ENCODE results near the gene CDH4. TPM values are rescaled to one million over a fixed set of nuclear protein-coding genes. Genes with fewer than 3 reads are reported as not detected.

CDH4 gene
- polyA plus RNA-seq, 1 experiment = 1.5 TPM

DNA sequence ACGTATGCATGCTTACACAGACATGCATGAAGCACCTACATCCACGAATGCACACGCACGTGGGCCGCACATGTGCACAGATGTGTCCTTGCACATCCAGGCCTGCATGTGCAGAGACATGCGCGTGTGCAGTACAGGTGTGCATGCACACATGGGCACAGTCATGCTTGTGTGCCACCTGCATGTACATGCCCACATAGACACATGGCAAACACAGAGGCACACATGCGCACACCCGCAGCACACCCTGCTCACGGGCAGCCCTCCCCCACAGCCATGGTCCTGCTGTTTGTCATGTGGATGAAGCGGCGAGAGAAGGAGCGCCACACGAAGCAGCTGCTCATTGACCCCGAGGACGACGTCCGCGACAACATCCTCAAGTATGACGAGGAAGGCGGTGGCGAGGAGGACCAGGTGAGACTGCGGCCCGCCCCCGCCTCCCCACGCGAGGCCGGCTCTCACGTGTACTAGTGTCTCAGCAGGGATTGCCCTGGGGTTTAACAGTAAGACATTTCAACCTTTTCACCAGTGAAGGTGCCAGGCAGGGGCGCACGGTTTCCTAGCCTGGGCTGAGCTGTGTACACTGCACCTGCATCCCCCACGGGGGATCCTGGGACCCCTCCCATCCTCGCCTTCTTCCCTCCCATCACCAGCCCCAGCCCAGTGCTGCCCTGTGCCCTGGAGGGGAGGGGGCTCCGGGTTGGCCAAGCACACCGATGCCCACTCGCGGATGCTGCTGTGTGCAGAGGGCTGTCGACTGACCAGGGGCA, 680.8 kb downstream of the CDH4 start:
- no peaks in the 10 kb centered on the region for H3K36me3 ChIP-seq (ENCODE audit: control insufficient read depth, insufficient read depth, low read length)
- ChIA-PET POLR2A (no interaction called here), CTCF (no interaction called here)
- no peak for TF ChIP-seq CTCF (IDR thresholded peaks at IDR 0.05; ENCODE audit: insufficient read depth, low read depth, low read length)
- no peak overlapping the region for H3K4me3 ChIP-seq (ENCODE audit: low read depth, low read length)
- DNase-seq (ENCODE audit: low read depth) = no peak
- no peaks in the 10 kb centered on the region for H3K27me3 ChIP-seq (ENCODE audit: control insufficient read depth, insufficient read depth, low read length)

GRCh38 chr20:61933481-61933950, 681.5 kb downstream of the CDH4 start:
- TF ChIP-seq CTCF (IDR thresholded peaks at IDR 0.05; ENCODE audit: insufficient read depth, low read depth, low read length) = no peak
- Histone ChIP-seq H3K4me3 (ENCODE audit: low read depth, low read length) (no peak overlapping the region), H3K36me3 (ENCODE audit: control insufficient read depth, insufficient read depth, low read length) (no peaks in the 10 kb centered on the region), H3K27me3 (ENCODE audit: control insufficient read depth, insufficient read depth, low read length) (no peaks in the 10 kb centered on the region)
- no peak for DNase-seq (ENCODE audit: low read depth)
- ChIA-PET POLR2A (no interaction called here), CTCF (no interaction called here)

DNA sequence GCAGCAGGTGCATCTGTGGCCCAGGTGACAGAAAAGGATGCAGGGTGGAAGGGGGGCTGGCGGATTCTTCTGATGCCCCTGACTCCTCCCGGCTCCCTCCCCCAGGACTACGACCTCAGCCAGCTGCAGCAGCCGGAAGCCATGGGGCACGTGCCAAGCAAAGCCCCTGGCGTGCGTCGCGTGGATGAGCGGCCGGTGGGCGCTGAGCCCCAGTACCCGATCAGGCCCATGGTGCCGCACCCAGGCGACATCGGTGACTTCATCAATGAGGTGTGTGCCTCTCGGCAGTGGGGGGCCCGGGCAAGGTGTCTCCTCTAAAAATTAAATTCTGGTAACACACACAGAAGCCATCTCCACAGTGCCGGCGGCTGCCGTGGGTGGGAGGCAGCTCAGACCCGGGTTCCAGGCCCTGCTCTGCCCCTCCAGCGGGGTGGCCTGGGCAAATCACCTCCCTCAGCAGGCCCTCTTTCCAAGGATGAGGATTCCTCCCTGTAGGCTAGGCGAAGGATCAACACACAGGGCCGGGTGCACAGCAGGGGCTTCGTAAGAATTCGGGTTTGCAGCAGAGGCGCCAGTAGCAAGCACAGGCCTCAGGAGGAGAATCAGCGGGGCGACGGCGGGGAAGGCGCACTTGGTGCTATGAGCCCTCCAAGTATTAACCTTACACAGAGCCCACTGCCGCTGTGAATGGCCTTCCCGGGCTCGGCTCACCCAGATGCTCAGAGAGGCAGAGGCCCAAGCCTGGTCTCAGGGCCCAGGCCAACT, 682.1 kb downstream of the CDH4 start:
- DNase-seq (ENCODE audit: low read depth) = no peak
- TF ChIP-seq CTCF (IDR thresholded peaks at IDR 0.05; ENCODE audit: insufficient read depth, low read depth, low read length) = no peak
- ChIA-PET CTCF (no interaction called here), POLR2A (no interaction called here)
- H3K27me3 ChIP-seq (ENCODE audit: control insufficient read depth, insufficient read depth, low read length) = no peaks in the 10 kb centered on the region
- no peaks in the 10 kb centered on the region for H3K36me3 ChIP-seq (ENCODE audit: control insufficient read depth, insufficient read depth, low read length)
- H3K4me3 ChIP-seq (ENCODE audit: low read depth, low read length) = no peak overlapping the region

DNA sequence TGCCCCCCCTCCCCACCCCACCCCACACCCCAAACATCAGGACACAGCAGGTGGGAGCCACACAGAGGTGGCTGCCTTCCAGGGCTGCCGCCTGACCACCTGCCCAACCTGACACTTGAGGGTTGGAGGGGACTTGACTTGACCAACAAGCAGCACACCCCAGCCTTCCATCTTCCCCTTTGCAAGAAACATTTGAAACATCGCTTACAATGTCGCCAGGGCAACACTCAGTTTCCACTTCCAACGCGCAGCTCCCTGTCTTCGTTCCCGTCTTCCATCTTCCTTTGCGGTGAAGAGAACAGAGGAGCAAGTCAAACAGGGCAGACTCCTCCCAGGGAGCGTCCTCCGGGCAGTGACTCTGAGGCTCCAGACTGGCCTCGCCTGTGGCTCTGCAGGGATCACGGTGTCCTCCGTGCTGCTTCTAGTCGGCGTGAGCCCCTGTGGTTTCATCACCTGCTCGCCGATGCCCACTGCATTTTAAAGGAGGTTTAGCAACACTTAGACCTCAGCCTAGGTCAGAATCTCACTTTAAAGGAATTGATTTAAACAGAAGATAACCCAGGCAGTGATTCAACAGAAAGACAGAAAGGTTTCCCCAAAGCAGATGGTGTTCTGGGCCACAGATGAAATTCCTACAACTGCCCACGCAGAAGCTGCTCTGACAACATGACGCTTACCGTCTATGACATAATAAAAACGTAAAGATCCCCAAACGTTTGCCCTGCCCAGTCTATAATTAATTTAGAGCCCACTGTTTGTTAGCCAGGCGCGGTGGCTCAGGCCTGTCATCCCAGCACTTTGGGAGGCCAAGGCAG, 682.9 kb downstream of the CDH4 start:
- H3K36me3 ChIP-seq (ENCODE audit: control insufficient read depth, insufficient read depth, low read length) = no peaks in the 10 kb centered on the region
- no peaks in the 10 kb centered on the region for H3K27me3 ChIP-seq (ENCODE audit: control insufficient read depth, insufficient read depth, low read length)
- peak; percentile 4 for DNase-seq (ENCODE audit: low read depth)
- no peak overlapping the region for H3K4me3 ChIP-seq (ENCODE audit: low read depth, low read length)
- CTCF ChIA-PET = no interaction called here
- POLR2A ChIA-PET = no interaction called here
- no peak for TF ChIP-seq CTCF (IDR thresholded peaks at IDR 0.05; ENCODE audit: insufficient read depth, low read depth, low read length)

All from BJ (cell line).